ENCODE data around the gene EID2B. TPM values are rescaled to one million over a fixed set of nuclear protein-coding genes. Genes with fewer than 3 reads are reported as not detected.
A peak's percentile ranks its signal among the peaks of the same experiment; 100 is the strongest.

The EID2B gene
- total RNA-seq, 6 donors from 2014 or later: 1.2 to 6.3 (median 2.4) TPM

GRCh38 chr19:39516270-39516669, 16.4 kb downstream of the EID2B start:
- no peaks in the 10 kb centered on the region for H3K36me3 ChIP-seq
- peaks cover 9 to 18% (median 12%) of the 10 kb centered on the region in 4 donors for H3K4me1 ChIP-seq
- H3K27me3 ChIP-seq: peaks cover 0 to 29% (median 16%) of the 10 kb centered on the region in 4 donors
- H3K27ac ChIP-seq: no peak overlapping the region
- ATAC-seq (ENCODE audit: low FRiP score in 2 of 2) (peak in 1 of 2 donors; percentile 15), DNase-seq (no peak)
- TF ChIP-seq CTCF (IDR thresholded peaks at IDR 0.05) (no peak), EP300 (IDR thresholded peaks at IDR 0.05) (no peak), POLR2A (IDR thresholded peaks at IDR 0.05) (no peak), POLR2AphosphoS5 (IDR thresholded peaks at IDR 0.05) (no peak)
- no peak overlapping the region for H3K4me3 ChIP-seq
- 41 to 50% methylated on average over 6 of the region's 6 CpGs for WGBS, 2 donors
- H3K9me3 ChIP-seq: no peaks in the 10 kb centered on the region

GRCh38 chr19:39515551-39516191, 17.0 kb downstream of the EID2B start:
- Histone ChIP-seq H3K4me1 (peaks cover 9 to 18% (median 12%) of the 10 kb centered on the region in 4 donors), H3K4me3 (peak overlapping the region in 3 of 4 donors; percentile 6 to 36 (median 19)), H3K36me3 (no peaks in the 10 kb centered on the region), H3K27ac (no peak overlapping the region), H3K9me3 (no peaks in the 10 kb centered on the region), H3K27me3 (peaks cover 0 to 29% (median 16%) of the 10 kb centered on the region in 4 donors)
- WGBS, 2 donors: 3 to 4% methylated on average over 5 to 22 of the region's 44 CpGs
- ATAC-seq (ENCODE audit: low FRiP score in 2 of 2) (peak in 1 of 2 donors; percentile 38), DNase-seq (peak in 1 of 2 donors; percentile 81)
- TF ChIP-seq CTCF (IDR thresholded peaks at IDR 0.05) (no peak), EP300 (IDR thresholded peaks at IDR 0.05) (no peak), POLR2AphosphoS5 (IDR thresholded peaks at IDR 0.05) (no peak), POLR2A (IDR thresholded peaks at IDR 0.05) (no peak)

- ATAC-seq (ENCODE audit: low FRiP score in 2 of 2) (peak; percentile 9 to 25), DNase-seq (peak in 1 of 2 donors; percentile 79)
- peaks cover 0 to 29% (median 16%) of the 10 kb centered on the region in 4 donors for H3K27me3 ChIP-seq
- 0 to 1% methylated on average over 10 to 32 of the region's 56 CpGs for WGBS, 2 donors
- H3K4me1 ChIP-seq: peaks cover 9 to 18% (median 12%) of the 10 kb centered on the region in 4 donors
- H3K9me3 ChIP-seq: no peaks in the 10 kb centered on the region
- TF ChIP-seq EP300 (IDR thresholded peaks at IDR 0.05): no peak
- TF ChIP-seq CTCF (IDR thresholded peaks at IDR 0.05): no peak
- no peak for TF ChIP-seq POLR2A (IDR thresholded peaks at IDR 0.05)
- no peak for TF ChIP-seq POLR2AphosphoS5 (IDR thresholded peaks at IDR 0.05)
- H3K36me3 ChIP-seq: no peaks in the 10 kb centered on the region
- H3K27ac ChIP-seq: no peak within 1 kb of the TSS
- H3K4me3 ChIP-seq: peak within 1 kb of the TSS in 3 of 4 donors; percentile 6 to 36 (median 19)
These were observed 17.7 kb downstream of the EID2B start, which contains the start of gene SELENOV for GRCh38 chr19:39514840-39515550. Gene SELENOV (plus strand): TSS chr19:39515139. CDS start chr19:39515213, 74 bp downstream.

GRCh38 chr19:39512988-39513387, 19.7 kb downstream of the EID2B start:
- WGBS, 2 donors: 48 to 59% methylated on average over 2 of the region's 2 CpGs
- Histone ChIP-seq H3K9me3 (no peaks in the 10 kb centered on the region), H3K36me3 (no peaks in the 10 kb centered on the region), H3K4me3 (no peak overlapping the region), H3K27me3 (peaks cover 0 to 29% (median 17%) of the 10 kb centered on the region in 4 donors), H3K4me1 (peaks cover 9 to 18% (median 12%) of the 10 kb centered on the region in 4 donors), H3K27ac (no peak overlapping the region)
- ATAC-seq (ENCODE audit: low FRiP score in 2 of 2) (no peak), DNase-seq (no peak)
- TF ChIP-seq POLR2AphosphoS5 (IDR thresholded peaks at IDR 0.05) (no peak), CTCF (IDR thresholded peaks at IDR 0.05) (no peak), POLR2A (IDR thresholded peaks at IDR 0.05) (no peak), EP300 (IDR thresholded peaks at IDR 0.05) (no peak)

All from upper lobe of left lung (tissue), 6 donors.